HG03039 (cell line): ENCODE measurements around the gene RPS27L.
"Not testable (repeated sequence)": the region's sequence is repeated elsewhere in the genome, so short reads cannot be mapped to it uniquely, and the experiment has no call there.

Experiments used
- ATAC-seq: cut with Tn5 transposase; IDR thresholded peaks from one replicate; pipeline ENCODE4 v1.9.1; 2021; ENCODE audit warnings: mild to moderate bottlenecking, moderate library complexity; ENCODE audit not compliant: unreplicated experiment

Gene RPS27L

DNA sequence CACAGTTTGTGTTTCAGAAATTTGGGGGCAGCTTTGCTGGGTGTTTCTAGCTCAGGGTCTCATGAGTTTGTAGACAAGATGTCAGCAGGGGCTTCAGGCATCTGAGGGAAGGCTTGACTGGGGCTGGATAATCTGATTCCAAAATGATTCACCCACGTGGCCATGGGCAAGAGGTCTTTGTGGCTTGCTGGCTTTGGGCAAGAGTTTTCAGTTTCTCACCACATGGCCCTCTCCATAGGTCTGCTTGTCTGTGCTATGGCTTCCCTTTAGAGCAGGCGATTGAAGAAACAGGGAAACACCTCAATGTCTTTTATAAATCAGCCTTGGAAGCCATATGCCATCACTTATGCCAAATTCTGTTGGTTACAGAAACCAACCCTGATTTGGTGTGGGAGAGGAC lies 11.9 kb downstream of the RPS27L start:
- ATAC-seq: no peak

DNA sequence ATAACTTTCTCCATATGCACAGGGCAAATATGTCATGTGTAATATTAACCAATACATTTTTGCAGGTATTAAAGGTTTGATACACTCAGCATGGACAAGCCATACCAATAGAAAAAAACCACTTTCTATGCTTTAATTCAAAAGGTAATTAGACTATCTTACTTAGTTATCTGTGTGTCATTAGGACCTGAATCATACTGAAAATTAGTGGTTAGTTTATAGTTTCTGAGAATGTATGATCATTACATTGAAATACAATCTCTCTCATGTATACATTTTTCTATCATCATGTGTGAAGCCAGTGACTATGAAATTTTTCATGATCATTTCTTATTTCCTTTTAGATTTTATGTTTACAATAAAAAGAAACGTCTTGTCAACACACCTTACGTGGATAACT lies 16.3 kb downstream of the RPS27L start:
- no peak for ATAC-seq

DNA sequence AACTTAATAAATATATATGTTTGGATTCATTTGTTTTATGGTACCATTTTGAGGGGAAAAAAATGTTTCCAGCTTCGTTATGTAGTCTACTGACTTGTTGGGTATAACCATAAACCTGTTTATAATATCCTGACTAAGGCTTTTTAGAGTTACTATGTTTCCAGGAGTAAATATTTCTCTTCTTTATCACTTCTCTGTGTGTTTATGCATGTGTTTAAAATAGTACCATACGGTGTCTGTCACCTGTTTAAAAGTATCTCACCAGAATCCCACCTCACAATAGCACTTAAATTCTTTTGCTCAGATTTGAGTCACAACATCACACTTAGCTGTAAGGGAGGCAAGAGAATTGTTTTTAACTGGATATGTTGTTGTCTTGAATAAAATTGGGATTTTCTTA lies 20.5 kb downstream of the RPS27L start:
- no peak for ATAC-seq

DNA sequence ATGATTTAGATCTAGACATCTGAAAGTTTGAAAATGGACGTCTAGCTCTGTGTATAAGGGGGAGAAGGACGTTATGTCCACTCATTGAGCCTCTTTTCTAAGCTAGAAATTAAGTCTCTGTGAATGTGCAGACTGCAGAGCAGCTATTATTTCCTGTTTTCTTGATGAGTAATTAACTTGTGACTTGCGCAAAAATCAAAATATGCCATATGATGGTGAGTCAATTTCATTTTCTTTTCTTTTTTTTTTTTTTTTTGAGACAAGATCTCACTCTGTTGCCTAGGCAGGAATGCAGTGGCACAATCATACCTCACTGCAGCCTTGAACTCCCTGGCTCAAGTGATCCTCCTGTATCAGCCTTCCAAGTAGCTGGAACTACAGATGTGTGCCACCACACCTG lies 21.5 kb downstream of the RPS27L start:
- no peak for ATAC-seq

DNA sequence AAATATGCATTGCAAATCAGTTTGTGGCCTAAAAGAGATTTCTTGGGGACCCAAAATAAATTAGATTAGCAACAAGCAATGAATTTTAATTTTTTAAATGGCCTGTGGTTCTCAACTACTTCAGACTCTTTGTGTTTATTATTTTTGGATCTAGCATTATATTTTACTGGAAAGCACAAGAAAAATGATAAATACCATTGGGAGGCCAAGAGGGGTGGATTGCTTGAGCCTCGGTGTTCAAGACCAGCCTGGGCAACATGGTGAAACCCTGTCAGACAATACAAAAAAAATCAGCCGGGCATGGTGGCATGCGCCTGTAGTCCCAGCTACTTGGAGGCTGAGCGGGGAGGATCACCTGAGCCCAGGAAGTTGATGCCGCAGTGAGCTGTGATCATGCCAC lies 22.0 kb downstream of the RPS27L start:
- ATAC-seq: no peak

DNA sequence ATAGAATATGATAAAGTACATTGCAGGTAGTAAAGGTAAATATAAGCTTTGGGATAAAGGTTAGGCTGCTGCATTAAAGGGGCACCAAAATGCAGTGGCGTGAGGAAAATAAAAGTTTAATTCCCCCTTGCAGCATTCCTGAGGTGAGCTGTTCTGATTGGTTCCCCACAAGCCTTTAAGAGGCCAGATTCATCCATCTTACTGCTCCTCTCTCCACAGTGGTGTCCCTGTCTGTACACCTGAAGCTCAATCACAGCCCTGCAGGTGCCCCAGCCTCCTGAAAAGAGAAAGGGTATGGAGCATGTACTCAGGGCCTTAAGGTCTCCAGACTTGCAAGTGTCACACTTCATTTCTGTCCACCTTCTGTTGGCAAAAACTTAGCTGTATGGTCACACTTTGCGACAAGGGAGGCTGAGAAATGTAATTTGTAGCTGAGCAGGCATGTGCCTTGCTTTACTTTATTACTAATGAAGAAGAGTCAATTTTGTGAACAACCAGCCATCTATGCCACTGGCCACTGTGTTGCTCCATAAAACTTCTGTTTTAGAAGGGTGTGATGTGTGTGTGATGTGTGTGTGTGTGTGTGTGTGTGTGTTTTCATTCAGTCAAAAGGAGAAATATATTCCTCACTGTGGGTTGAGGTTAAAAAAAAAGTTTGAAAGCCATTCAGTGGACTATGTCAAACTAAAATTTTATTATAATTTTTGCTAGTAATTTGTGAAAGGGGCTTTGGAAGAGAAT lies 22.9 kb downstream of the RPS27L start:
- no peak for ATAC-seq

DNA sequence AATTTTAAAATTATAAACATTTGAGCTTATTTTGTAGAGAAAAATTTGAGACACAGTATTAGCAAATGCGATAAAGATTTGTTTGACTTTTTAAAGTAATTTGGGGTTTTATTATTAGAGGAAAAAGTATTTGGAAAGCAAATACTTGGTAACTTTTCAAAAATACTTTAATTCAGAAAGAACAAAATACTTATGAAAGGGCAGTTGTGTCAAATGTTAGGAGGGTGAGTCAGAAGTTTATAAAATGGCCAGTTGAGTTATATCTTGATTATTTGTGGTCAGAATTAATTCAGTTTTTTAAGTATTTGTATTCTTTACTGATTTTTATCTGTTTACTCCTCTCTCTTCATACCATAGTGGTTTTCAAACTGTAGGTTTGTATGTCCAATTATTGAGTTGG lies 23.5 kb downstream of the RPS27L start:
- no peak for ATAC-seq

DNA sequence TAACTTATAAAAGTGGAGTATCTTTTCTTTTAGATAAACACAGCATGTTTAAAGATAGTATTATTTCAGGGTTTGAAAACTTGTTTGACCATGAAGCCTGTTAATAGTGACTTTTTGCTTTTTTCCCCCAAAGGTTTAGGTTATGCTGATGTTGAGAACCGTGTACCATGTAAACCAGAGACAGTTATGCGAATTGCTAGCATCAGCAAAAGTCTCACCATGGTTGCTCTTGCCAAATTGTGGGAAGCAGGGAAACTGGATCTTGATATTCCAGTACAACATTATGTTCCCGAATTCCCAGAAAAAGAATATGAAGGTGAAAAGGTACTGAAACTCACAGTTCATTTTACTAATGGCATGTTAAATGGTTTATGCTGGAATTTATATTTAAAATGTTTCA lies 30.6 kb downstream of the RPS27L start:
- ATAC-seq: no peak

DNA sequence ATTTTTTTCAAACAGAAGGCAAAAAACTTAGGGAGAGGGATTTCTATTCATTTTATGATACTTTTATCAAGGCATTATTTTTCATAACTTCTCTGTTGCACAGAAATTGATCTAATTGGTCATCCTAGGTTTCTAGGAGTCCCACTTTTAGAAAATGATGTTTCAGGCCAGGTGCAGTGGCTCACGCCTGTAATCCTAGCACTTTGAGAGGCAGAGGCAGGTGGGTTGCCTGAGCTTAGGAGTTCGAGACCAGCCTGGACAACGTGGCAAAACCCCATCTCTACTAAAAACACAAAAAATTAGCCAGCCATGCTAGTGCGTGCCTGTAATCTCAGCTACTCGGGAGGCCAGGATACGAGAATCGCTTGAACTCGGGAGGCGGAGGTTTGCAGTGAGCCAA lies 32.8 kb downstream of the RPS27L start:
- ATAC-seq: no peak

DNA sequence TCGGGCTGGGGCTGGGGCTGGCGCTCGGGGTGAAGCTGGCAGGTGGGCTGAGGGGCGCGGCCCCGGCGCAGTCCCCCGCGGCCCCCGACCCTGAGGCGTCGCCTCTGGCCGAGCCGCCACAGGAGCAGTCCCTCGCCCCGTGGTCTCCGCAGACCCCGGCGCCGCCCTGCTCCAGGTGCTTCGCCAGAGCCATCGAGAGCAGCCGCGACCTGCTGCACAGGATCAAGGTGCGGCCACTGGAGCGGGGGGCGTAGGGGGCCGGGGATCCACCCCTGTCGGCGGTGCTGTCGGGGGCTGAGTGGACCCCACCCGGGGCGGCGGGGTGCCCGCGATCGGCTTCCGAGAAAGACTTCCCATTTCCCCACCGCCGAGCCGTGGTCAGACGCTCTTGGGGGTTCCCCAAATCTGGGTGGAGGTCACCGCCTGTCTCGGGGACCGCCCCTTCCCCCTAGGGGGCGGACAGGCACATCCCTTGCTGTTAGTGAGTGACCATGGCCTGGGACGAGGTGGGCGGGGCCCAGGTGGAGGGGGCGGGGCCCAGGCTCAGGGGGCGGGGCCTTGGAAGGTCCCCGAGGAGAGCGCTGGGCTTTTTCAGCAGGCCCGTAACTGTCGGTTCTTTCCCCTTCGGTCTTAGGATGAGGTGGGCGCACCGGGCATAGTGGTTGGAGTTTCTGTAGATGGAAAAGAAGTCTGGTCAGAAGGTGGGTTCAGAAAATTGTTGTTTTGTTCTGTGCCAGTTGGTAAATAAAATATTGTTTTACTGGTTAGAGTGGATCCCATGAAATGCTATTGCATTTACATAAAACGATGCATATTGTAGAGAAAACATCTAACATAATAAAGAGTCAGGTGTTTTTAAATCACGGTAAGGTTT lies 35.0 kb downstream of the RPS27L start:
- peak; percentile 83 for ATAC-seq

DNA sequence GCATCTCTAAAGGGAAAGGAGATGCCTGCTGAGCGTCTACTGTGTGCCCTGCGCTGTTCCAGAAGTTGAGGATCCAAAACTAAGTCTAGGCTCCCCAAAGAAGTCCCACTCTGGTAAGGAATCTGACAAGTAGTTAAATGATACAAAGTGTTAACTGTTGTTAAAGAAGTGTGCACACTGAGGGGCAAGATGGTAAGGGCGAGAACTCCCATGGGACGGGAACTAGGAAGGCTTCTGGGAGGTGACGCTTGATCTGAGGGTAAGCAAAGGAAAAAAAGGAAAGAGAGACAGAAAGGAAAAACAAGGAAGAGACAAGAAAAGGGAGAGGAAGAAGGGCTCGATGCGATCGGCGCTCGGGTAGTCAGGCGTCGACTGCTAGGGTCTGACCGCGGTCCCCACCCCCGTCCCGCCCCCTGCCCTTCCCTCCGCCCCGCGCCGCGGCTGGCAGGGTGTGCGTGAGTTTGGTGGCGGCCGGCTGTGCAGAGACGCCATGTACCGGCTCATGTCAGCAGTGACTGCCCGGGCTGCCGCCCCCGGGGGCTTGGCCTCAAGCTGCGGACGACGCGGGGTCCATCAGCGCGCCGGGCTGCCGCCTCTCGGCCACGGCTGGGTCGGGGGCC lies 35.8 kb downstream of the RPS27L start, which contains the start of gene LACTB:
LACTB (plus strand) TSS at position 480 of the 620 bp plus-strand sequence; CDS start at position 491, 11 bp downstream.
- ATAC-seq: peak; percentile 66

DNA sequence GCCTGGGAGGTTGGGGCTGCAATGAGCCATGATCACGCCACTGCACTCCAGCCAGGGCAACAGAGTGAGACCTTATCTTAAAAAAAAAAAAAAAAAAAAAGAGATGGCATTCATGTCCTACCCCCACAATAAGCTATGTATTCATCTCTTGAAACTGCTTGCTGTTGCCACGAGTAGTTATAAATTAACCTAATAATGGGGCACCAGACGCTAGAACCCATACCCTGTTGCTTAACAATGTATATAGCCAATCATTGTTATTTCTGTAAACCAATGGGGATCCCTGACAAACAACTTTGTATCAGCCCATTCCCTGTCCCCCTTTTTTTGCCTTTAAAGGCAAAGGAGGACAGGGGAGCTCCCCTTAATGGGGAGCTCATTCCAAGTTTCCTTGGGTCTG lies 38.4 kb downstream of the RPS27L start:
- no peak for ATAC-seq

DNA sequence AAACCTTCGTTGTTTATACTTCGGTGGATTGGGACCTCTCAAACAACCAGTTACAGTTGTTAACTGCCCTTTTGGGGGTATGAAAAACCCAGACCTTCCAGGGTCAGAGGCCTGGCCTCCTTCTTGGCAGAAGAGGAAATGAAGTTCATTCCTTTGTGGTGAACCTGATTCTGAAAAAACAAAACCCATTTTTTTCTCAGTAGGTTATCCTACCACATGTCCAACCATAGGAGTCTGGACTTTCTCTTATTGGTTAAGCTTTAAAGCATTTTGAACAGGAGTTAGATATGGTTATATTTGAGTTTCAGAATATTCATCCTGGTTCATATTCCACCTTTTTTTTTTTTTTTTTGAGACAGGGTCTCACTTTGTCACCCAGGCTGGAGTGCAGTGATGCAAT lies 42.8 kb downstream of the RPS27L start:
- no peak for ATAC-seq

DNA sequence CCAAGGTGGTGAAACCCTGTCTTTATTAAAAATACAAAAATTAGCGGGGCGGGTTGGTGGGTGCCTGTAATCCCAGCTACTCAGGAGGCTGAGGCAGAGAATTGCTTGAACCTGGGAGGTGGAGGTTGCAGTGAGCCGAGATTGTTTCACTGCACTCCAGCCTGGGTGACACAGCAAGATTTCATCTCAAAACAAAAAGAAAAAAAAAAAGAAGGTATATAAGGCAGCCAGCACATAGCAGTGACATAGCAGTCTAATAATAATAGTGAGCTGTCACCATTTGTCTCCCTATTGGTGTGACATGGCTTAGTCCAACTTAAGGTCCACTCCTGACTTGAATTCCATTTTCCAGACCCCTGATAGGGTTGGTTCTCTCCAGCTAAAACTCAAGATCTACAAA lies 44.4 kb downstream of the RPS27L start:
- ATAC-seq: no peak

DNA sequence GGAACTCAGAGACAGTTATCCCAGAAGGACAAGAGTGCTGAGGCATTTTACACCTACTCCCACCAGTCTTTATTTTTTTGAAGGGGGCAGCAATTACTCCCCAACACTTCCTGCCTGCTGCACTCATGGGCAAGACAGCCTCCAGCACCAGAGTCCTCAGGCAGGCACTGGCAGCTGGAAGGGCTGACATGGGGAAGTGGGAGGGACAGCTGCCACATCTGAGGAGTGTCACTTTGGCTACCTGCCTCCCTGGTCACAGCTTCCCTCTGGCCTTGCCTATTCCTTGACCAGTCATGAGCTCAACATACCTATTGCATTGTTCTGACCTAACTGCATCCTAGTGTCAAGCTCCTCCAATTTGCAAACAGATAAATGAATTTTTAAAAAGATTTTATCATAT lies 45.8 kb downstream of the RPS27L start:
- no peak for ATAC-seq

DNA sequence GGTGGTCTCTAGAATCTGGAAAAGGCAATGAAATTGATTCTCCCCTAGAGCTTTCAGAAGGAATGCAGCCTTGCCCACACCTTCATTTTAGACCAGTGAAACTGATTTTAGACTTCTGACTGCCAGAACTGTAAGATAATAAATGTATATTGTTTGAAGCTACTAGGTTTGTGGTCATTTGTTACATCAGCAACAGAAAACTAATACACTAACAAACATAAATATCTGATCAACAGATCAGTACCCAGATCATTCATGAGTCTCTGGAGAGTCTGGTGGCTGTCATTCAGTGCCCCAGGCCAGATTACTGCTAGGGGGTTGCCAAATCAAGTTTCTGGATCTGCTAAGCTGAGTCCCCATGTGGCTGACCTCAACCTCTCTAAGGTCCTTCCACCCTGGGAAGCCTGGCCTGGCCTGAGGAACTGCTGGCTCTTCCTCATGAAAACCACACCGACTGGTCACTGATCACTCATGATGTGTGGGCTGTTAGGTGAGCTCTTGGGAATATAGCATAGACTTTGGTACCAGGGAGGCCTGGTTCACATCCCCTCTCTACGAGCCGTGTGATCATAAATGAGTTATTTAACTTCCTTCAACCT lies 46.8 kb downstream of the RPS27L start:
- no peak for ATAC-seq

DNA sequence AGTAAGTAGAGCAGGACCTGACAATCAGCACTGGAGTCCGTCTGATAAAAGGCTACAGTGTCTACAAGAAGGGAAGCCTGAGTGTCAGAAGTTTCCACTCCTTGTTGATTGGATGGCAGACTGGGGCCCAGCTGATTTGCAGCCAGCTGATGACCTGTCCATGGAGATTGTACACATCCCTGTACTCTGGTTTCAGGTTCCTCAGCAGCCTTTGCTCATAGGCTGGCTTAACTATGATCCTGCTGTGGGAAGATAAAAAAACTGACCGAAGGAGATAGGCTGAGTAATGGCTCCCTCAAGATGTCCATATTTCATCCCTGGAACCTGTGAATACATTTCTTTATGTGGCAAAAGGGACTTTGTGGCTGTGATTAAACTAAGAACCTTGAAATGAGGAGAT lies 47.4 kb downstream of the RPS27L start:
- no peak for ATAC-seq

DNA sequence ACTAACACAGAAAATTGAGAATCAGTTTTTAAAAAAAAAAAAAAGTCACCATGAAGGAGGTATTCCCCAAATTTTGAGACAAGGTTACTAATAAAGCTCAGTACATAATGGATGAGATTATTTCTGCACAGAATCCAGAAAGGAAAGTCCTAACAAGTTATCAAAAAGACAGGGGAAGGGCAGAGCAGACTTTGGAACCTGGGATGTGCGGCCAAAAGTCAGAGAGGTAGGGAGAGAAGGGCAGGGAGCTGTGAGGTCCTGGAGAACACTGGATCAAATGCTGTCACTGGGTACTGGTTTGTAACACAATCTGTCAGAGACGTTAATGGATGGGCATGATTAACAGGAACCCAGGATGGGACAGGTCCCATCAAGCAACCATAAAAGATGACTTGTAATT lies 47.8 kb downstream of the RPS27L start:
- ATAC-seq: no peak

DNA sequence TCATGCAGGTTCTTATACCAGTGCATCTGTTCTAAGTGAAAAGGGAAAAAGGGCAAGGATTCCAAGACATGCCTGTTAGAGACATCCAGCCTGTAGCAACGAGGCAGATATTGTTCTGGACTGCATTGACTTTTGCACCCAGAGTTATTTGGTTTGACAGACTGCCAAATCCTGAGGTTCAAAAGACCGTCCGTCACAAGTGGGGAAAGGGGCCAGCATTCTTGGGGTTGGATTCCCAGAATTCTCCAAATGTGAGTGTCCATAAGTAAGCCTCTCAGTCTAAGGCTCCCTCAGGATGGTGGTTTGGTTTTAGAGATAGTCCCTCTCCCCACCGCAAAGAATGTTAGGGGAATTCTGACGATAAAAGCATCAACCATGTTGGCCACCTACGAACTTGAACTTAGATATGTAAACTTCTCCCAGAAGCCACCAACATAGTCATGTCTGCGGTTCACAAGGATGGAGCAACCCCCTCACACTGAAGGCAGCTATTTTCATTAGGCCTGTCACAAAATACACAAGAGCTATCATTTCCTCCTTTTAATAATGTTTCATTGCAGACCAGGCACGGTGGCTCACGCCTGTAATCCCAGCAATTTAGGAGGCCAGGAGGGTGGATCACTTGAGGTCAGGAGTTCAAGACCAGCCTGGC lies 49.3 kb downstream of the RPS27L start:
- no peak for ATAC-seq

DNA sequence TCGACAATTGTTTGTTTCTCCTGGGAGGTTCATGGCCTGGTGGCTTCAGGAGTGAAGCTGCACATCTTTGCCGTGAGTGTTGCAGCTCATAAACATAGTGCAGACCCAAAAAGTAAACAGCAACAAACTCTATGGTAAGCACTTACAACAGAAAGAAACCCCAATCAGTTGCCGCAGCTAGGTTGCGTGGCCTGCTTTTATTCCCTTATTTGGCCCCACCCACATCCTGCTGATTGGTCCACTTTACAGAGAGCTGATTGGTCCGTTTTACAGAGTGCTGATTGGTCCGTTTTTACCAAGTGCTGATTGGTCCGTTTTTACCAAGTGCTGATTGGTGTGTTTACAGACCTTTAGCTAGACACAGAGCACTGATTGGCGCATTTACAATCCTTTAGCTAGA lies 51.9 kb downstream of the RPS27L start:
- not testable (repeated sequence) for ATAC-seq

DNA sequence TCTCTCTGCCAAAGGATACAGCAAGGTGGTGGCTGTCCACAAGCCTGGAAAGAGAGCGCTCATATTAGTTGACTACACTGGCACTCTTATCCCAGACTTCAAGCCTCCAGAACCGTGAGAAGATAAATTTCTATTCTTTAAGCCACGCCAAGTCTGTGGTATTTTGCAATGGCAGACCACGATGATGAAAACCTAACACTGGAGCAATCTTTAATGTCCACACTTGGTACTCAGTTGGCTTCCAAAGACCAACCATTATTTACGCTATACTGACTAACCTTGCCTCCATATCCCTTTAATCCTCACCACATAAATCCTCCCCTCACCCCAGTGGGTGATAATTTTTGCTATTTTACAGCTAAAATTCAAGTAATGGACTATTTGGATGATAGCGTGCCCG lies 52.5 kb downstream of the RPS27L start:
- ATAC-seq: no peak
